ENCODE data around the gene LY86. TPM values are rescaled to one million over a fixed set of nuclear protein-coding genes. Genes with fewer than 3 reads are reported as not detected.

Gene LY86
- total RNA-seq, 1 experiment from 2014 or later = not detected

- TF ChIP-seq, protein P1, sequence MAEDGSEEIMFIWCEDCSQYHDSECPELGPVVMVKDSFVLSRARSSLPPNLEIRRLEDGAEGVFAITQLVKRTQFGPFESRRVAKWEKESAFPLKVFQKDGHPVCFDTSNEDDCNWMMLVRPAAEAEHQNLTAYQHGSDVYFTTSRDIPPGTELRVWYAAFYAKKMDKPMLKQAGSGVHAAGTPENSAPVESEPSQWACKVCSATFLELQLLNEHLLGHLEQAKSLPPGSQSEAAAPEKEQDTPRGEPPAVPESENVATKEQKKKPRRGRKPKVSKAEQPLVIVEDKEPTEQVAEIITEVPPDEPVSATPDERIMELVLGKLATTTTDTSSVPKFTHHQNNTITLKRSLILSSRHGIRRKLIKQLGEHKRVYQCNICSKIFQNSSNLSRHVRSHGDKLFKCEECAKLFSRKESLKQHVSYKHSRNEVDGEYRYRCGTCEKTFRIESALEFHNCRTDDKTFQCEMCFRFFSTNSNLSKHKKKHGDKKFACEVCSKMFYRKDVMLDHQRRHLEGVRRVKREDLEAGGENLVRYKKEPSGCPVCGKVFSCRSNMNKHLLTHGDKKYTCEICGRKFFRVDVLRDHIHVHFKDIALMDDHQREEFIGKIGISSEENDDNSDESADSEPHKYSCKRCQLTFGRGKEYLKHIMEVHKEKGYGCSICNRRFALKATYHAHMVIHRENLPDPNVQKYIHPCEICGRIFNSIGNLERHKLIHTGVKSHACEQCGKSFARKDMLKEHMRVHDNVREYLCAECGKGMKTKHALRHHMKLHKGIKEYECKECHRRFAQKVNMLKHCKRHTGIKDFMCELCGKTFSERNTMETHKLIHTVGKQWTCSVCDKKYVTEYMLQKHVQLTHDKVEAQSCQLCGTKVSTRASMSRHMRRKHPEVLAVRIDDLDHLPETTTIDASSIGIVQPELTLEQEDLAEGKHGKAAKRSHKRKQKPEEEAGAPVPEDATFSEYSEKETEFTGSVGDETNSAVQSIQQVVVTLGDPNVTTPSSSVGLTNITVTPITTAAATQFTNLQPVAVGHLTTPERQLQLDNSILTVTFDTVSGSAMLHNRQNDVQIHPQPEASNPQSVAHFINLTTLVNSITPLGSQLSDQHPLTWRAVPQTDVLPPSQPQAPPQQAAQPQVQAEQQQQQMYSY (CRISPR knock-in tag; IDR thresholded peaks at IDR 0.05) = no peak
- no peak for TF ChIP-seq USF1 (CRISPR knock-in tag; IDR thresholded peaks at IDR 0.05)
- TF ChIP-seq ZNF423 (CRISPR knock-in tag; IDR thresholded peaks at IDR 0.05) = no peak
- no peak for TF ChIP-seq NR3C1 (CRISPR knock-in tag; conservative IDR thresholded peaks at IDR 0.05; ENCODE audit: low read depth)
- TF ChIP-seq ATF2 (CRISPR knock-in tag; IDR thresholded peaks at IDR 0.05; ENCODE audit: borderline replicate concordance, low read depth) = no peak
Measured at GRCh38 chr6:6682225-6682624, 93.7 kb downstream of the LY86 start (continued).

- no peak for ATAC-seq
- DNase-seq (ENCODE audit: low spot score) = no peak
- TF ChIP-seq NR1H2 (CRISPR knock-in tag; IDR thresholded peaks at IDR 0.05) (no peak), ZNF138 (CRISPR knock-in tag; conservative IDR thresholded peaks at IDR 0.05) (no peak)
- TF ChIP-seq, protein P2, sequence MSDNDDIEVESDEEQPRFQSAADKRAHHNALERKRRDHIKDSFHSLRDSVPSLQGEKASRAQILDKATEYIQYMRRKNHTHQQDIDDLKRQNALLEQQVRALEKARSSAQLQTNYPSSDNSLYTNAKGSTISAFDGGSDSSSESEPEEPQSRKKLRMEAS (CRISPR knock-in tag; IDR thresholded peaks at IDR 0.05) = no peak
- Mint-ChIP-seq H3K36me3 (no peaks in the 10 kb centered on the region), H3K9me3 (0 out of 2 replicates have a peak, but pooled peaks cover 4% of the 10 kb centered on the region), H3K27me3 (ENCODE audit: low read depth) (no peaks in the 10 kb centered on the region), H3K4me3 (no peak overlapping the region), H3K4me1 (peaks cover 36% of the 10 kb centered on the region), H3K27ac (no peak overlapping the region)
- ChIA-PET POLR2A (no interaction called here), CTCF (interaction anchor here (1.2 to 3.3 kb wide), 4 partner anchors 9 to 12 kb away, joined by 4 to 45 read pairs (median 4); no protein-coding TSS in a partner anchor)
Measured at GRCh38 chr6:6683969-6684833, 95.7 kb downstream of the LY86 start.

- POLR2A ChIA-PET = no interaction called here
- H3K27ac Mint-ChIP-seq = no peak overlapping the region
- DNase-seq (ENCODE audit: low spot score) = no peak
- TF ChIP-seq SMAD4 (CRISPR knock-in tag; IDR thresholded peaks at IDR 0.05) = no peak
- TF ChIP-seq NFE2L1 (CRISPR knock-in tag; IDR thresholded peaks at IDR 0.05) = no peak
- no peak for TF ChIP-seq ATF3 (CRISPR knock-in tag; conservative IDR thresholded peaks at IDR 0.05)
- TF ChIP-seq, protein P3, sequence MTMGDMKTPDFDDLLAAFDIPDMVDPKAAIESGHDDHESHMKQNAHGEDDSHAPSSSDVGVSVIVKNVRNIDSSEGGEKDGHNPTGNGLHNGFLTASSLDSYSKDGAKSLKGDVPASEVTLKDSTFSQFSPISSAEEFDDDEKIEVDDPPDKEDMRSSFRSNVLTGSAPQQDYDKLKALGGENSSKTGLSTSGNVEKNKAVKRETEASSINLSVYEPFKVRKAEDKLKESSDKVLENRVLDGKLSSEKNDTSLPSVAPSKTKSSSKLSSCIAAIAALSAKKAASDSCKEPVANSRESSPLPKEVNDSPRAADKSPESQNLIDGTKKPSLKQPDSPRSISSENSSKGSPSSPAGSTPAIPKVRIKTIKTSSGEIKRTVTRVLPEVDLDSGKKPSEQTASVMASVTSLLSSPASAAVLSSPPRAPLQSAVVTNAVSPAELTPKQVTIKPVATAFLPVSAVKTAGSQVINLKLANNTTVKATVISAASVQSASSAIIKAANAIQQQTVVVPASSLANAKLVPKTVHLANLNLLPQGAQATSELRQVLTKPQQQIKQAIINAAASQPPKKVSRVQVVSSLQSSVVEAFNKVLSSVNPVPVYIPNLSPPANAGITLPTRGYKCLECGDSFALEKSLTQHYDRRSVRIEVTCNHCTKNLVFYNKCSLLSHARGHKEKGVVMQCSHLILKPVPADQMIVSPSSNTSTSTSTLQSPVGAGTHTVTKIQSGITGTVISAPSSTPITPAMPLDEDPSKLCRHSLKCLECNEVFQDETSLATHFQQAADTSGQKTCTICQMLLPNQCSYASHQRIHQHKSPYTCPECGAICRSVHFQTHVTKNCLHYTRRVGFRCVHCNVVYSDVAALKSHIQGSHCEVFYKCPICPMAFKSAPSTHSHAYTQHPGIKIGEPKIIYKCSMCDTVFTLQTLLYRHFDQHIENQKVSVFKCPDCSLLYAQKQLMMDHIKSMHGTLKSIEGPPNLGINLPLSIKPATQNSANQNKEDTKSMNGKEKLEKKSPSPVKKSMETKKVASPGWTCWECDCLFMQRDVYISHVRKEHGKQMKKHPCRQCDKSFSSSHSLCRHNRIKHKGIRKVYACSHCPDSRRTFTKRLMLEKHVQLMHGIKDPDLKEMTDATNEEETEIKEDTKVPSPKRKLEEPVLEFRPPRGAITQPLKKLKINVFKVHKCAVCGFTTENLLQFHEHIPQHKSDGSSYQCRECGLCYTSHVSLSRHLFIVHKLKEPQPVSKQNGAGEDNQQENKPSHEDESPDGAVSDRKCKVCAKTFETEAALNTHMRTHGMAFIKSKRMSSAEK (CRISPR knock-in tag; IDR thresholded peaks at IDR 0.05; ENCODE audit: borderline replicate concordance) = no peak
- no peak for TF ChIP-seq NFYB (CRISPR knock-in tag; conservative IDR thresholded peaks at IDR 0.05; ENCODE audit: low read depth)
- no peak for TF ChIP-seq NFATC4 (CRISPR knock-in tag; IDR thresholded peaks at IDR 0.05)
- TF ChIP-seq IRF2 (CRISPR knock-in tag; IDR thresholded peaks at IDR 0.05; ENCODE audit: borderline replicate concordance, low read depth) = no peak
- TF ChIP-seq, protein P4, sequence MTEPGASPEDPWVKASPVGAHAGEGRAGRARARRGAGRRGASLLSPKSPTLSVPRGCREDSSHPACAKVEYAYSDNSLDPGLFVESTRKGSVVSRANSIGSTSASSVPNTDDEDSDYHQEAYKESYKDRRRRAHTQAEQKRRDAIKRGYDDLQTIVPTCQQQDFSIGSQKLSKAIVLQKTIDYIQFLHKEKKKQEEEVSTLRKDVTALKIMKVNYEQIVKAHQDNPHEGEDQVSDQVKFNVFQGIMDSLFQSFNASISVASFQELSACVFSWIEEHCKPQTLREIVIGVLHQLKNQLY (CRISPR knock-in tag; IDR thresholded peaks at IDR 0.05) = no peak
- no peak for TF ChIP-seq CREB1 (CRISPR knock-in tag; IDR thresholded peaks at IDR 0.05)
Measured at GRCh38 chr6:6685249-6686040, 96.9 kb downstream of the LY86 start.

More at GRCh38 chr6:6685249-6686040, 96.9 kb downstream of the LY86 start:
- Mint-ChIP-seq H3K4me1 (peaks cover 37% of the 10 kb centered on the region), H3K4me3 (no peak overlapping the region), H3K9me3 (0 out of 2 replicates have a peak, but pooled peaks cover 4% of the 10 kb centered on the region), H3K27me3 (ENCODE audit: low read depth) (no peaks in the 10 kb centered on the region), H3K36me3 (no peaks in the 10 kb centered on the region)
- CTCF ChIA-PET = interaction anchor here (2.1 to 3.3 kb wide), 2 partner anchors 9 to 11 kb away, joined by 35 to 45 read pairs; no protein-coding TSS in a partner anchor
- no peak for ATAC-seq

All from WTC11 (cell line).